Measurements from ENCODE around the gene CEACAM21.

The CEACAM21 gene

GRCh38 chr19:41575998-41576397 is at the start of gene CEACAM21:
CEACAM21 (plus strand) TSS chr19:41576166; CDS start chr19:41576275, 109 bp downstream.
- DNase-seq, result peak; percentile 33

GRCh38 chr19:41527089-41527488 is 48.9 kb upstream of the CEACAM21 start:
- DNase-seq, result no peak

- no peak for DNase-seq
Observed at GRCh38 chr19:41528106-41528505, 47.9 kb upstream of the CEACAM21 start.

GRCh38 chr19:41529484-41530183 is 46.3 kb upstream of the CEACAM21 start:
- DNase-seq, result no peak

- DNase-seq, result no peak
Observed at GRCh38 chr19:41530184-41530534, 45.8 kb upstream of the CEACAM21 start.

GRCh38 chr19:41530761-41531301 is 45.1 kb upstream of the CEACAM21 start:
- DNase-seq, result no peak

- peak; percentile 79 for DNase-seq
Observed at GRCh38 chr19:41531438-41532311, 44.3 kb upstream of the CEACAM21 start.

GRCh38 chr19:41532526-41532925 is 43.4 kb upstream of the CEACAM21 start:
- no peak for DNase-seq

GRCh38 chr19:41533671-41534215 is 42.2 kb upstream of the CEACAM21 start:
- no peak for DNase-seq

- no peak for DNase-seq
Observed at GRCh38 chr19:41535029-41535622, 40.8 kb upstream of the CEACAM21 start.

GRCh38 chr19:41537789-41538188 is 38.2 kb upstream of the CEACAM21 start:
- no peak for DNase-seq

- DNase-seq, result no peak
Observed at GRCh38 chr19:41540041-41540695, 35.8 kb upstream of the CEACAM21 start.

- DNase-seq, result peak; percentile 77
Observed at GRCh38 chr19:41541990-41542584, 33.9 kb upstream of the CEACAM21 start.

GRCh38 chr19:41542622-41543021 is 33.3 kb upstream of the CEACAM21 start:
- no peak for DNase-seq

- DNase-seq, result no peak
Observed at GRCh38 chr19:41543582-41543981, 32.4 kb upstream of the CEACAM21 start.

- no peak for DNase-seq
Observed at GRCh38 chr19:41545547-41545946, 30.4 kb upstream of the CEACAM21 start.

- peak; percentile 18 for DNase-seq
Observed at GRCh38 chr19:41546386-41546789, 29.6 kb upstream of the CEACAM21 start.

- DNase-seq, result no peak
Observed at GRCh38 chr19:41546961-41547360, 29.0 kb upstream of the CEACAM21 start.

- DNase-seq, result no peak
Observed at GRCh38 chr19:41547569-41547968, 28.4 kb upstream of the CEACAM21 start.

- no peak for DNase-seq
Observed at GRCh38 chr19:41548047-41548446, 27.9 kb upstream of the CEACAM21 start.

GRCh38 chr19:41548954-41549688 is 26.8 kb upstream of the CEACAM21 start:
- DNase-seq, result peak; percentile 68

All from activated CD4-positive, alpha-beta T cell treated with anti-CD3 and anti-CD28 coated beads, Interleukin-2, amount 50 U/mL, for 1 hour (primary cell).